Uterus (tissue), 4 donors: Measurements from ENCODE around the gene CLIC1. TPM values are rescaled to one million over a fixed set of nuclear protein-coding genes. Genes with fewer than 3 reads are reported as not detected.

ENCODE experiments used
- DNase-seq, 2 donors: peaks; one replicate each; pipeline ENCODE4 v3.0.0-alpha.2; 2019 to 2020
- H3K27ac ChIP-seq, 2 donors: fragments of 200-600 bp; sonication (generic); 1 replicate in 1 of 2; 2 replicates in 1 of 2; pipeline ENCODE4 v1.5.1; 2016 to 2018
- H3K27me3 ChIP-seq, 2 donors: fragments of 200-600 bp; sonication (generic); one replicate each; pipeline ENCODE4 v1.5.1; 2018 to 2019; ENCODE audit warnings: control low read depth in 1 of 2
- H3K36me3 ChIP-seq, 2 donors: fragments of 200-600 bp; sonication (generic); one replicate each; pipeline ENCODE4 v1.5.1; 2019; ENCODE audit warnings: control low read depth in 1 of 2
- H3K4me1 ChIP-seq, 2 donors: fragments of 200-600 bp; sonication (generic); one replicate each; pipeline ENCODE4 v1.5.1; 2018 to 2019; ENCODE audit warnings: control low read depth in 1 of 2
- H3K4me3 ChIP-seq, 2 donors: fragments of 200-600 bp; sonication (generic); 1 replicate in 1 of 2; 2 replicates in 1 of 2; pipeline ENCODE4 v1.5.1; 2018 to 2019; ENCODE audit warnings: mild to moderate bottlenecking in 1 of 2
- H3K9me3 ChIP-seq, 2 donors: fragments of 200-600 bp; sonication (generic); one replicate each; pipeline ENCODE4 v1.5.1; 2019; ENCODE audit warnings: control low read depth in 1 of 2
- POLR2A ChIP-seq, 2 donors: fragments of 450-650 bp; IDR thresholded peaks; one replicate each; pipeline ENCODE4 v1.6.1; 2016; ENCODE audit warnings: antibody characterized with exemption in 2 of 2, mild to moderate bottlenecking in 1 of 2, moderate library complexity in 1 of 2
- intact Hi-C: fragments of 100-400 bp; cut with DNase I; formaldehyde crosslinking; loops from one replicate; pipeline ENCODE4 v1.15.1; 2023; ENCODE audit warnings: low total_unique reads
- total RNA-seq, 4 donors: library from RNA; depleted of rRNA in 3 of 4; stranded (reverse); fragments of >200 nt in 3 of 4; gene quantifications; one replicate each; pipeline versions ENCODE4 v1.1.0 to v1.2.4, GENCODE V29; 2014 to 2023
- TF ChIP-seq, protein P1 (sequence below), 4 experiments: fragments of 200-600 bp in 2 of 4; fragments of 450-650 bp in 2 of 4; sonication (generic) in 2 of 4; IDR thresholded peaks; one replicate each; pipeline ENCODE4 v1.5.1; 2016 to 2019; ENCODE audit warnings: antibody characterized with exemption in 4 of 4, mild to moderate bottlenecking in 2 of 4, moderate library complexity in 1 of 4
- donor health status: DM: yes; HTN: yes; CAD: no.

The CLIC1 gene
- total RNA-seq, 4 donors from 2014 or later = 173 to 328 (median 216) TPM

- H3K27ac ChIP-seq = no peak overlapping the region
- TF ChIP-seq POLR2A (IDR thresholded peaks at IDR 0.05) = no peak
- TF ChIP-seq, protein P1, sequence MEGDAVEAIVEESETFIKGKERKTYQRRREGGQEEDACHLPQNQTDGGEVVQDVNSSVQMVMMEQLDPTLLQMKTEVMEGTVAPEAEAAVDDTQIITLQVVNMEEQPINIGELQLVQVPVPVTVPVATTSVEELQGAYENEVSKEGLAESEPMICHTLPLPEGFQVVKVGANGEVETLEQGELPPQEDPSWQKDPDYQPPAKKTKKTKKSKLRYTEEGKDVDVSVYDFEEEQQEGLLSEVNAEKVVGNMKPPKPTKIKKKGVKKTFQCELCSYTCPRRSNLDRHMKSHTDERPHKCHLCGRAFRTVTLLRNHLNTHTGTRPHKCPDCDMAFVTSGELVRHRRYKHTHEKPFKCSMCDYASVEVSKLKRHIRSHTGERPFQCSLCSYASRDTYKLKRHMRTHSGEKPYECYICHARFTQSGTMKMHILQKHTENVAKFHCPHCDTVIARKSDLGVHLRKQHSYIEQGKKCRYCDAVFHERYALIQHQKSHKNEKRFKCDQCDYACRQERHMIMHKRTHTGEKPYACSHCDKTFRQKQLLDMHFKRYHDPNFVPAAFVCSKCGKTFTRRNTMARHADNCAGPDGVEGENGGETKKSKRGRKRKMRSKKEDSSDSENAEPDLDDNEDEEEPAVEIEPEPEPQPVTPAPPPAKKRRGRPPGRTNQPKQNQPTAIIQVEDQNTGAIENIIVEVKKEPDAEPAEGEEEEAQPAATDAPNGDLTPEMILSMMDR (IDR thresholded peaks at IDR 0.05) = no peak
- no peaks in the 10 kb centered on the region for H3K27me3 ChIP-seq
- H3K4me1 ChIP-seq = no peaks in the 10 kb centered on the region
- no peak for DNase-seq
- no peak overlapping the region for H3K4me3 ChIP-seq
- H3K36me3 ChIP-seq = no peaks in the 10 kb centered on the region
- intact Hi-C loops = no loop called here
- H3K9me3 ChIP-seq = no peaks in the 10 kb centered on the region
Measured at GRCh38 chr6:31722173-31722572, 14.2 kb downstream of the CLIC1 start.

DNA sequence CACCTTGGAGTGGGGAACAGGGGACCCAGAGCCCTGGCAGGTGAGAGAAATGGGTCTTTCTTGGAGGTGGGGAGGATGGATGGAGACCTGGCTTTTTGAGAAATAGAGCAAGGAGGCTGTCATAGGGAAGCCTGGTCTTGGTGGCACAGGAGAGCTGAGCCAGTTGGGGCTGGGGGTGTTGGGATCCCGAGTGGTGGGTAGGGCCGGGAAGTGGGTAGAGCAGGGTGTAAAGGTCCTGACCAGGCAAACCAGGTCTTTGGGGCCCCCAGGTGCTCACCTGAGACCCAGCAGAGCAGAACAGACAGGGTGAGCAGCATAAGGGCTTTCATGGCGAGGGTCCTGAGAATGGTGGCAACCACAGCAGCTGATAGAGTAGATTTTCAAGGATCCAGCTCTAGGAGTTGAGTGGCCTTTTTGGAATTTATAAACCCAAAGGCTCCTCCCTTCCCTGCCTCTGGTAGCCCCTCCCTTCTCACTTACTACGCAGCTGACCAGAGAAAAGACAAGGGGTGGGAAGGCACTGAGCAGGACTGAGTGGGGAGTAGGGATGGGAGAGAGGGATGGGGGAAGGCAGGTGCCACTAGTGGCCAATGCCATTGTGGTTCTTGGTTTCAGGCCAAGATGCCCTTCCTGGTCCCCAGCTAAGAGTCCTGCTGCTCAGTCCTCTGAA is 14.8 kb downstream of the CLIC1 start, which contains the start of gene LY6G6C:
Gene LY6G6C (minus strand): TSS at position 396 of the 670 bp plus-strand sequence. CDS start 67 bp downstream, at position 329.
- no peak within 1 kb of the TSS for H3K4me3 ChIP-seq
- H3K36me3 ChIP-seq = no peaks in the 10 kb centered on the region
- no peaks in the 10 kb centered on the region for H3K27me3 ChIP-seq
- no peaks in the 10 kb centered on the region for H3K9me3 ChIP-seq
- no peak for DNase-seq
- TF ChIP-seq, protein P1 (IDR thresholded peaks at IDR 0.05) = no peak
- no peak for TF ChIP-seq POLR2A (IDR thresholded peaks at IDR 0.05)
- H3K27ac ChIP-seq = no peak within 1 kb of the TSS
- intact Hi-C loops = no loop called here
- H3K4me1 ChIP-seq = no peaks in the 10 kb centered on the region

DNA sequence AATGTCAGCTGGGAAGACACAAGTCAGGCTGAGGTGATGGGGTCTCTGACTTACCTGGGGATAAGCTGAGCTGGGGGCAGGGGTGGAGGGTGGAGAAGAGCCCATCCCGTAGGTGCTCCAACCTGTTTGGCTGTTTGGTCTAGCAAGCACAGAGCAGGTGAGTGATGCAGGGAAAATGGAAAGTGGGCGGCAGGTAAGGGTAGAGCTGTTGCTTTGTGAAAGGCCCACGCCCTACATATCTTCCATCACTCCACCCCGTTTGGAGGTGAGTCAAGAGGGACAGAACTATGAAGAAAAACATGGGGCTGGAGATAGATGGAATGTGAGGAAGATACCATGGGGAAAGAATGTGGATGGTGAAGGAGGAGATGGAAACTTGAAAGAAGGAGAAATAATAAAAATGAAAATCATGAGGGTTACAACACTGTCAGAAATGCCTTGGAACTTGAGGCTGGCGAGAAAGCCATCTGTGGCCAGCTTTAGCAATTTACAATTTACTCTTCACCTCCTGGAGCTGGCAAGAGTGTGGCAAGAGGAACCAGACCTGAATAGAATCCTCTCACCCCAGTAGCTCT is 16.0 kb downstream of the CLIC1 start:
- DNase-seq = no peak
- Histone ChIP-seq H3K9me3 (no peaks in the 10 kb centered on the region), H3K4me3 (no peak overlapping the region), H3K27me3 (no peaks in the 10 kb centered on the region), H3K4me1 (no peaks in the 10 kb centered on the region), H3K27ac (no peak overlapping the region), H3K36me3 (no peaks in the 10 kb centered on the region)
- intact Hi-C loops = no loop called here
- no peak for TF ChIP-seq POLR2A (IDR thresholded peaks at IDR 0.05)
- TF ChIP-seq, protein P1 (IDR thresholded peaks at IDR 0.05) = no peak

GRCh38 chr6:31719001-31719400 is 17.3 kb downstream of the CLIC1 start:
- Histone ChIP-seq H3K4me1 (no peaks in the 10 kb centered on the region), H3K27me3 (no peaks in the 10 kb centered on the region), H3K9me3 (no peaks in the 10 kb centered on the region), H3K4me3 (no peak overlapping the region), H3K27ac (no peak overlapping the region), H3K36me3 (no peaks in the 10 kb centered on the region)
- TF ChIP-seq, protein P1 (IDR thresholded peaks at IDR 0.05) = no peak
- TF ChIP-seq POLR2A (IDR thresholded peaks at IDR 0.05) = no peak
- intact Hi-C loops = no loop called here
- no peak for DNase-seq

- DNase-seq = no peak
- Histone ChIP-seq H3K4me1 (no peaks in the 10 kb centered on the region), H3K9me3 (no peaks in the 10 kb centered on the region), H3K4me3 (no peak overlapping the region), H3K36me3 (no peaks in the 10 kb centered on the region), H3K27ac (no peak overlapping the region), H3K27me3 (no peaks in the 10 kb centered on the region)
- intact Hi-C loops = no loop called here
- TF ChIP-seq POLR2A (IDR thresholded peaks at IDR 0.05) = no peak
Measured at GRCh38 chr6:31718265-31718664, 18.1 kb downstream of the CLIC1 start.
